Stimulated activated CD8-positive, alpha-beta memory T cell treated with anti-CD3 and anti-CD28 coated beads, Interleukin-4, amount 100 ng/mL, for 48 hours (primary cell): ENCODE measurements around the gene BRAP.
"Not testable (repeated sequence)": the region's sequence is repeated elsewhere in the genome, so short reads cannot be mapped to it uniquely, and the experiment has no call there.

Experiments
- DNase-seq: peaks from one replicate; pipeline ENCODE4 v3.0.0-alpha.2; 2020

BRAP gene, protein sequence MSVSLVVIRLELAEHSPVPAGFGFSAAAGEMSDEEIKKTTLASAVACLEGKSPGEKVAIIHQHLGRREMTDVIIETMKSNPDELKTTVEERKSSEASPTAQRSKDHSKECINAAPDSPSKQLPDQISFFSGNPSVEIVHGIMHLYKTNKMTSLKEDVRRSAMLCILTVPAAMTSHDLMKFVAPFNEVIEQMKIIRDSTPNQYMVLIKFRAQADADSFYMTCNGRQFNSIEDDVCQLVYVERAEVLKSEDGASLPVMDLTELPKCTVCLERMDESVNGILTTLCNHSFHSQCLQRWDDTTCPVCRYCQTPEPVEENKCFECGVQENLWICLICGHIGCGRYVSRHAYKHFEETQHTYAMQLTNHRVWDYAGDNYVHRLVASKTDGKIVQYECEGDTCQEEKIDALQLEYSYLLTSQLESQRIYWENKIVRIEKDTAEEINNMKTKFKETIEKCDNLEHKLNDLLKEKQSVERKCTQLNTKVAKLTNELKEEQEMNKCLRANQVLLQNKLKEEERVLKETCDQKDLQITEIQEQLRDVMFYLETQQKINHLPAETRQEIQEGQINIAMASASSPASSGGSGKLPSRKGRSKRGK

GRCh38 chr12:111685811-111686573 lies at the start of gene BRAP, which contains the start of gene ACAD10:
TSS of gene BRAP (minus strand) at chr12:111685956. CDS start at chr12:111685792, 164 bp downstream.
TSS of gene ACAD10 (plus strand) at chr12:111686053. CDS start at chr12:111692710, 6,657 bp downstream.
- peak; percentile 96 for DNase-seq

DNA sequence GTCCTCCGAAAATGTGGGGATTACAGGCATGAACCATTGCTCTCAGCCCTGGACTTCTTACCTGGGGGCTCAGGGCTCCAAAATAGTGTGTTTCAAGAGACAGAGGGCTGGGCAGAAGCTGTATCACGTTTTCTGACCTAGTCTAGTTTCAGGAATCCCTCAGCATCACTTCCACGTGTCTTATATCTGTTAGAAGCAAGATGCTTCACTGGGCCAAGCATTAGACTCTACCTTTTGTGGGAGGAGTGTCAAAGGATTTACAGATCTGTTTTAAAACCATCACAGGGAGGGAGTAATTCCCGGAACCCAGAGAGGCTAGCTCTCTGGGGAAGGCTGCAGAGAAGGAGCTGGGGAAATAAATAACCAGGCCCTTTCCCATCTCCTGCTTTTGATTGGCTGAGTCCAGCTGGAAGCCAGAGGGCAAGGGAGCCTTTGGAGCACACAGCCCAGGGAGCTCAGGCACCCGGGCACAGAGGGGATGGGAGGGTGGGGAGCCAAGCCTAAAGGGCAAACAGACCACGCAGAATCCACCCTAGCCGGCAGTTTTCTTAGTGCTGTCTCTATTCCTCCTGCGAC lies 47.7 kb upstream of the BRAP start:
- DNase-seq = no peak

DNA sequence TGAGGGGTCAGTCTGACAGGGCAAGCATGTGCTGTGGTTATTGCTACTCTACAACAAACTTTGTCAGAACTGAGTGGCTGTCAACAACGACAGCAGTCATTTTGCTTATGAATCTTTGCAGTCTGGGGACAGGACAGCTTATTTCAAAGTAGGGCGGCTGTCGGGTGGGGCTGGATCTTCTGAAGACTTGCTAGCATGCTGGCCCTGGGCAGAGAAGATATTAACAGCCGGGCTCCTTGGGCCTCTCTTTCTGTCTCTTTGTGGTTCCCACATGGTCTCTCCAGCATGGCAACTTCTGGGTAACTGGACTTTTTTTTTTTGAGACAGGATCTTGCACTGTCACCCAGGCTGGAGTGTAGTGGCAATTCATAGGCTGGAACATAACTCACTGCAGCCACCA lies 47.0 kb upstream of the BRAP start:
- no peak for DNase-seq

- DNase-seq = no peak
These were observed 44.7 kb upstream of the BRAP start for GRCh38 chr12:111730420-111730819.

GRCh38 chr12:111728795-111729194 lies 43.0 kb upstream of the BRAP start:
- DNase-seq = no peak

GRCh38 chr12:111723646-111724360 lies 38.0 kb upstream of the BRAP start:
- not testable (repeated sequence) for DNase-seq

DNA sequence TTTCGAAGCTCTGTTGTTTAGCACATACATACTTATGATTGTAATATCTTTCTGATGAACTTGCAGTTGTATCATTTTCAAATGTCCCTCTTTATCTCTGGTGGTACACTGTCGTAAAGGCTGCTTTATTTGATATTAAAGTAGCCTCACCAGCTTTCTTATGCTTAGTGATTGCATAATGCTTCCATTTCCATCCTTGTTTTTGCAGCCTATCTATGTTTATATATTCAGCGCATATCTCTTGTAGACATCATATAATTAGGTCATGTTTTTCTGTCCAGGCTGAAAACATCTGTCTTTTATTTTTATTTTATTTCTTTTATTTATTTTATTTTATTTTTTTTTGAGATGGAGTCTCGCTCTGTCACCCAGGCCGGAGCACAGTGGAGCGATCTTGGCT lies 34.7 kb upstream of the BRAP start:
- DNase-seq = no peak

- not testable (repeated sequence) for DNase-seq
These were observed 33.6 kb upstream of the BRAP start for GRCh38 chr12:111719316-111719715.

- DNase-seq = no peak
These were observed 29.5 kb upstream of the BRAP start for GRCh38 chr12:111715279-111715678.

- DNase-seq = no peak
These were observed 20.4 kb upstream of the BRAP start for GRCh38 chr12:111706145-111706544.

DNA sequence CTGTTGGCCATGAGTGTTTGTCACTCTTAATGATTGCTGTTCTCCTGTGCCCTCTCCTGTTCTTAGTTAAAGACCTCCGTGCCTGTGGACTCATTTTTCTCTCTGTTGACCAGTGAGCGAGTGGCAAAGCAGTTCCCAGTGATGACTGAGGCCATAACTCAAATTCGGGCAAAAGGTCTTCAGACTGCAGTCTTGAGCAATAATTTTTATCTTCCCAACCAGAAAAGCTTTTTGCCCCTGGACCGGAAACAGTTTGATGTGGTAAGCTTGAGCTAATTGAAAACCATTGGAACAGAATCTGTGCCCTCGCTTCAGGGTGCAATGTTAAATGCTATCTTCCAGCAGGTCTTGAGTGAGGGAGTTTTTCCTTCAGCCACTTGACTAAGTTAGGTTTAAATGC lies 19.9 kb upstream of the BRAP start:
- no peak for DNase-seq

GRCh38 chr12:111699962-111700361 lies 14.2 kb upstream of the BRAP start:
- DNase-seq = no peak

DNA sequence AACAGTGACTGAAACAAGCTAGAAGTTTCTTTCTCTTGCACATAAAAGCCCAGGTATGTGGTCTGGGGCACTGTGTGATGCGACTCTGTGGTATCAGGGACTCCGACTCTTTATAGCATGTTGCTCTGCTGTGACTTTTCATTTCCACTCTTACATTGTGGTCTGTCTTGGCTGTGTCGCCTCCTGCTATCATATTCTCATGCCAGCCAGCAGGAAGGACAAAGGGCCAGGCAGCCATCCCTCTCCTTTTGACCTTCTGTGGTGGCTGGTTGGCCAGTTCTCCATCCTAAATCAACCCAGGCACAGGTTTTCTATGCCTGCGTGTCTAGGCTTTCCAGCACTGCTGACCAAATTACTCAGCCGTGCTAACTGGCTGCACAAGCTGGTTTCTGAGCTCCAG lies 8.1 kb upstream of the BRAP start:
- no peak for DNase-seq

DNA sequence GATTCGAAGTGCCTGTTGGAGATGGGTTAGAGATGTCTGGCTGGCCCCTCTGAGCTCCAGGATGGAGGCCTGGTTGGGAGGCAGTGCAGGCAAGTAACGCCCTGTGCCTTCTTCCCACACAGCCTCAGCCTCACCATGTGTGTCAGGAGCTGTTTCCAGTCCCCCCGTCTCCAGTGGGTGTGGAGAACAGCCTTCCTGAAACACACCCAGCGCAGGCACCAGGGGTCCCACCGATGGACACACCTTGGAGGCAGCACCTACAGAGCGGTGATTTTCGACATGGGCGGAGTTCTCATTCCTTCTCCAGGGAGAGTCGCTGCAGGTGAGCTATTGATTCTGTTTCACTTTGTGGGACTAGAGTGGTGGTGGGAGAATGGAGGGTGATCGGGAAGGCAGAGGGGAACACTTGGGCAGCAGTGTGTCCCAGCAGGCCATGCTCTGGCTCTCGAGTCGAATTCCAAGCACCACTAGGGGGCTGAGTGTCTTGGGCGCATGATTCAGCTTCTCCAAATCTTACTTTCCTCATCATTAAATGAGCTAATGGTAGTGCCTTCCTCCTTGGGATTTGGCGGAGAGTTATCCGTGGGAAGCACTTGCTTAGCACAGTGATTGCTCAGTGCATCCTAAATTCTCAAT lies 6.9 kb upstream of the BRAP start:
- no peak for DNase-seq

- no peak for DNase-seq
These were observed 5.5 kb upstream of the BRAP start for GRCh38 chr12:111691262-111691661.

DNA sequence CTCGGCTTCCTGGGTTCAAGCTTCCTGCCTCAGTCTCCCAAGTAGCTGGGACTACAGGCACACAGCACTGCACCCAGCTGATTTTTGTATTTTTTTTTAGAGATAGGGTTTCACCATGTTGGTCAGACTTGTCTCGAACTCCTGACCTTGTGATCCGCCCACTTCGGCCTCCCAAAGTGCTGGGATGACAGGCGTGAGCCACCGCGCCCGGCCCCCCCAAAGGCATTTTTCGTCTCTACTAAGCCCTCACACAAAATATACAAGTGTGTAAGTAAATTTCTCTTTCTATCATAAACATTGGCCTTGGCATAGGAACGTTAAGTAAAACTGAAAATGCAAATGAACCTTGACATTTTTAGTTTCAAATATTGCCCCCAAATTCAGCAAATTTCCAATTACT lies 2.2 kb upstream of the BRAP start:
- DNase-seq = no peak

- no peak for DNase-seq
These were observed 1.5 kb upstream of the BRAP start for GRCh38 chr12:111687255-111687654.

DNA sequence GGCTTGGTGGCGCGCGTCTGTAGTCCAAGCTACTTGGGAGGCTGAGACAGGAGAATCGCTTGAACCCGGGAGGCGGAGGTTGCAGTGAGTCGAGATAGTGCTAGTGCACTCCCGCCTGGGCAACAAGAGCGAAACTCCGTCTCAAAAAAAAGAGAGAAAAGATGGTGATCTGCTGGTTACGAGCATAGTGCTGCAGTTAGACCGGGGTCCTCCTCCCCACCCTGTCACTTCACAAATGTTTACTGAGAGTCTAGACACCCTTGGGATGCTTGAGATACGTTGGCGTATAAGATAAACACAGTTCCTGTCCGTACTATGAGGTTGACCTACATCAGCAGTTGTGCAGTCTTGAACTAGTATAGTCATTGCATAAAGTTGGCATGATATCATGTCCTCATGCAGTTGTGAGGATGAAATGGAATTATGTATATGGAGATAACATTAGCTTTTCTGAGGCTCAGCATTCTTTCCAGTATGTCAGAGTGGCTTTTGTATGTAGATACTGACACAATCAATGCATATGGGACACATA lies 884 bp upstream of the BRAP start:
- DNase-seq = no peak

DNA sequence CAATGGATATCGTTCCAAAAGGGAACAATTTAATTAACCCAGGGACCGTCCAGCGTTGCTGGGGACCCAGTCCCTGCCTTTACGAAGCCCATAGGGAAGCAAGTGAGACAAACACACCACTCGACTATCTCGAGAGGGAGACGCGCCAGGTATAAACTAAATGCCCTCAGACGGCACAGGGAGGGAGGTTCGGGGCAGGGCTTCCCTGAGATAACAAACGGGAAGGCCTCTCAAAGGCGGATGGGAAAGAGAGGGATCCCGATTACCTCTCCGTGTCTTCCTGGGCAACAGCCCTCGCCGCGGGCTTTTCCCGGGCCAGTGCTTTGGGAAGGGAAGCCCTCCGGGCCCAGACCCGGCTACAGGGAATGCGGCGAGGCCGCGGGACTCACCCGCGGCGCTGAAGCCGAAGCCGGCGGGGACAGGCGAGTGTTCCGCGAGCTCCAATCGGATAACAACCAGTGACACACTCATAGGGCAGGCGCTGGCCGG lies 390 bp downstream of the BRAP start:
- peak; percentile 34 for DNase-seq

DNA sequence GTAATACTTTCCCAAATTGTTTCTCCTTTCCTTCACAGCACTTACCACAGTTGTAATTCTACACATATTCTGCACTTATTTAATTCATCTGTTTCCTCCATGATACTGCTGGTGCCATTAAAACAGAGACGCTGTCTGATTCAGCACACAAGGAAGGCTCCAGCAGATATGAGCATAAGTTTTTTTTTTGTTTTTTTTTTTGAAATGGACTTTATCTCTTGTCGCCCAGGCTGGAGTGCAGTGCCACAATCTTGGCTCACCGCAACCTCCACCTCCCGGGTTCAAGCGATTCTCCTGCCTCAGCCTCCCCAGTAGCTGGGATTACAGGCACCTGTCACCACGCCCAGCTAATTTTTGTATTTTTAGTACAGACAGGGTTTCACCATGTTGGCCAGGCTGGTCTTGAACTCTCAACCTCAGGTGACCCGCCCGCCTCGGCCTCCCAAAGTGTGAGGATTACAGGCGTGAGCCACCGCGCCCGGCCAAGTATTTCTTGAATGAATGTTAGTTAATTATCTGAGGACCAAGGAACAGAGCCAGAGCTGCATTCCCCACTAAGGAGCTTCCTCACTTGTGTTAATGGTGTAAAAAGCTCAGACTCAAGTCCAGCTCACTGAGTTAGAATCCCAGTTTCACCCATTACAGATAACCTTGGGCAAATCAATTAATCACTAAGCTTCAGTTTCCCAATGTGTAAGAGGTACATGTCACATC lies 1.1 kb downstream of the BRAP start:
- DNase-seq = not testable (repeated sequence)

DNA sequence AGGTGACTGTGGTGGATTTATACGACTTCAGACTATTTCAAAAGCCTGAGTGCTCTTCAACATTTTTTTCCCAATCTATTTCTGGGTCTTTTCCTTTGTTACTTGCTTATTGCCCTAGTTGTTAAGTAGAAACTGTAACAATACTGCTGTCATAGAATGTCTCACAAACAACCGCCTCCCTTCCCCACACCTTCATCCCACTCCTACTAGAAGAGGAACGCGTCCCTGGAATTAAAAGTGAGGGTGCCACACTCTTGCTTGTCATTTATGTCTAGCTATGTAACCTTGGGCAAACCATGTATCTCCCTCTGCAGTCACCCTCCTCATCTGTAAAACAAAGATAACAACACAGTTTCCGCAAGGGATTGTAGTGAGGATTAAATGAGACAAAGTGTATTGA lies 8.6 kb downstream of the BRAP start:
- no peak for DNase-seq
